IPS-18c (cell line): Measurements from ENCODE around the gene BTBD2.

Experiments used
- H3K4me3 ChIP-seq: 2 replicates; pipeline ENCODE4 v1.7.0; 2013; ENCODE audit warnings: low read depth, mild to moderate bottlenecking, low read length, moderate library complexity; ENCODE audit not compliant: insufficient read depth
- H3K9me3 ChIP-seq: one replicate; pipeline ENCODE4 v1.6.1; 2013; ENCODE audit warnings: mild to moderate bottlenecking, low read length, moderate library complexity; ENCODE audit not compliant: control insufficient read depth, insufficient read depth

Gene BTBD2

GRCh38 chr19:1943661-1944087, 71.8 kb downstream of the BTBD2 start:
- H3K4me3 ChIP-seq = no peak overlapping the region
- peaks cover 2% of the 10 kb centered on the region for H3K9me3 ChIP-seq

GRCh38 chr19:1942934-1943555, 72.5 kb downstream of the BTBD2 start:
- H3K4me3 ChIP-seq = peak overlapping the region; percentile 88
- H3K9me3 ChIP-seq = peaks cover 2% of the 10 kb centered on the region

GRCh38 chr19:1942078-1942933, 73.2 kb downstream of the BTBD2 start:
- Histone ChIP-seq H3K4me3 (peak overlapping the region; percentile 88), H3K9me3 (peaks cover 2% of the 10 kb centered on the region)

GRCh38 chr19:1941146-1942077, 74.1 kb downstream of the BTBD2 start, which contains the start of gene CSNK1G2:
CSNK1G2 (plus strand) TSS chr19:1941172; CDS start chr19:1969773, 28,601 bp downstream.
- H3K4me3 ChIP-seq = peak within 1 kb of the TSS; percentile 88
- H3K9me3 ChIP-seq = peaks cover 2% of the 10 kb centered on the region

GRCh38 chr19:1938071-1938470, 77.4 kb downstream of the BTBD2 start:
- no peaks in the 10 kb centered on the region for H3K9me3 ChIP-seq

GRCh38 chr19:1936916-1937610, 78.5 kb downstream of the BTBD2 start:
- Histone ChIP-seq H3K9me3 (no peaks in the 10 kb centered on the region), H3K4me3 (no peak overlapping the region)

More at GRCh38 chr19:1938071-1938470, 77.4 kb downstream of the BTBD2 start:
- H3K4me3 ChIP-seq = no peak overlapping the region

GRCh38 chr19:1936430-1936829, 79.1 kb downstream of the BTBD2 start:
- no peak overlapping the region for H3K4me3 ChIP-seq
- no peaks in the 10 kb centered on the region for H3K9me3 ChIP-seq

- Histone ChIP-seq H3K4me3 (no peak overlapping the region; the same call in 1 of the 2 replicates), H3K9me3 (no peaks in the 10 kb centered on the region)
Observed at GRCh38 chr19:1935484-1936208, 79.9 kb downstream of the BTBD2 start.
